K562 (cell line): ENCODE results near the gene PDF. TPM values are rescaled to one million over a fixed set of nuclear protein-coding genes. Genes with fewer than 3 reads are reported as not detected.
A peak's percentile ranks its signal among the peaks of the same experiment; 100 is the strongest.

Experiments
- ATF4 ChIP-seq: fragments of 450-650 bp; formaldehyde crosslinking; IDR thresholded peaks from 2 replicates; pipeline ENCODE4 v1.4.0; 2022; ENCODE audit warnings: mild to moderate bottlenecking, moderate library complexity
- CBX2 ChIP-seq: fragments of 200-600 bp; sonication (generic); IDR thresholded peaks from one replicate; pipeline ENCODE4 v1.6.1; 2012; ENCODE audit warnings: mild to moderate bottlenecking, low read length, inconsistent platforms; ENCODE audit not compliant: insufficient read depth, poor library complexity, severe bottlenecking
- CHD4 ChIP-seq: fragments of 200-600 bp; sonication (generic); IDR thresholded peaks from 3 replicates; pipeline ENCODE4 v1.6.1; 2012; ENCODE audit warnings: low read depth, mild to moderate bottlenecking, mixed read lengths, low read length, inconsistent platforms; ENCODE audit not compliant: insufficient read depth, insufficient replicate concordance, poor library complexity, severe bottlenecking
- CLOCK ChIP-seq: fragments of 250-450 bp; sonication (Bioruptor Pico); IDR thresholded peaks from 2 replicates; pipeline ENCODE4 v1.4.0; 2020; ENCODE audit warnings: mild to moderate bottlenecking, moderate library complexity, borderline replicate concordance
- CREB1 ChIP-seq, 2 experiments: sonication (generic) in 1 of 2; formaldehyde crosslinking in 1 of 2; IDR thresholded peaks; 2 replicates each; pipeline versions ENCODE4 v1.6.1 to v1.8.0; 2012 to 2022; ENCODE audit warnings: inconsistent platforms in 1 of 2, mild to moderate bottlenecking in 1 of 2, missing genetic modification reagents in 1 of 2, moderate library complexity in 1 of 2
- CSDE1 ChIP-seq, 2 experiments: fragments of 450-650 bp; IDR thresholded peaks; 2 replicates each; pipeline ENCODE4 v1.6.1; 2016; ENCODE audit warnings: mild to moderate bottlenecking in 1 of 2
- E2F3 ChIP-seq: fragments of 250-450 bp; sonication (Bioruptor Pico); IDR thresholded peaks from 2 replicates; pipeline ENCODE4 v1.4.0; 2020; ENCODE audit warnings: mild to moderate bottlenecking
- ETV1 ChIP-seq: fragments of 450-650 bp; conservative IDR thresholded peaks from 2 replicates; pipeline ENCODE4 v1.6.1; 2016; ENCODE audit warnings: missing genetic modification characterization, control low read depth, low read depth, missing compliant biosample characterization
- FOXP1 ChIP-seq: sonication (generic); formaldehyde crosslinking; IDR thresholded peaks from 2 replicates; pipeline ENCODE4 v1.8.0; 2022; ENCODE audit warnings: mild to moderate bottlenecking, missing genetic modification reagents
- HMGXB4 ChIP-seq: sonication (generic); formaldehyde crosslinking; IDR thresholded peaks from 2 replicates; pipeline ENCODE4 v1.8.1; 2023; ENCODE audit warnings: mild to moderate bottlenecking, missing genetic modification reagents
- MED1 ChIP-seq: sonication (generic); formaldehyde crosslinking; IDR thresholded peaks from 2 replicates; pipeline ENCODE4 v1.8.1; 2023; ENCODE audit warnings: missing genetic modification reagents, borderline replicate concordance
- NR4A1 ChIP-seq, 2 experiments: fragments of 250-450 bp in 1 of 2; fragments of 450-650 bp in 1 of 2; sonication (Bioruptor Pico) in 1 of 2; IDR thresholded peaks; 2 replicates each; pipeline versions ENCODE4 v1.4.0 to v1.6.1; 2016 to 2020; ENCODE audit warnings: mild to moderate bottlenecking in 2 of 2, missing compliant biosample characterization in 1 of 2, missing genetic modification characterization in 1 of 2, moderate library complexity in 1 of 2
- RNF2 ChIP-seq: sonication (generic); IDR thresholded peaks from 2 replicates; pipeline ENCODE4 v1.6.1; 2016
- SAFB ChIP-seq: fragments of 200-400 bp; formaldehyde crosslinking; IDR thresholded peaks from 2 replicates; pipeline ENCODE4 v1.6.1; 2017; ENCODE audit warnings: low read depth, low read length, borderline replicate concordance
- SIN3B ChIP-seq: fragments of 450-650 bp; IDR thresholded peaks from 2 replicates; pipeline ENCODE4 v1.6.1; 2017; ENCODE audit warnings: low read depth, mild to moderate bottlenecking, moderate library complexity
- SREBF1 ChIP-seq: fragments of 150-350 bp; IDR thresholded peaks from 2 replicates; pipeline ENCODE4 v1.6.1; 2014; ENCODE audit warnings: antibody characterized with exemption, low read depth, low read length, borderline replicate concordance
- WHSC1 ChIP-seq: IDR thresholded peaks from one replicate; pipeline ENCODE4 v1.6.1; 2012; ENCODE audit warnings: low read length, control low read depth, inconsistent platforms
- ZNF696 ChIP-seq: fragments of 250-450 bp; sonication (Bioruptor Pico); conservative IDR thresholded peaks from 2 replicates; pipeline ENCODE4 v1.4.0; 2020; ENCODE audit warnings: mild to moderate bottlenecking, moderate library complexity
- polyA plus RNA-seq, 8 experiments: library from polyadenylated mRNA; depleted of rRNA in 4 of 8; stranded (reverse) in 5 of 8; unstranded in 3 of 8; fragments of >200 nt; fragmentation: Nextera tagmentation in 2 of 8; fragmentation: Illumina TruSeq in 1 of 8; extraction: Ambion mirVana in 2 of 8; extraction: Trizol in 1 of 8; gene quantifications; 2 replicates each; pipeline versions ENCODE4 v1.2.1 to v1.2.3, GENCODE V29; 2011 to 2014; ENCODE audit warnings: inconsistent platforms in 1 of 8, missing spikeins in 1 of 8
- total RNA-seq, 7 experiments: library from RNA; depleted of rRNA in 6 of 7; stranded (reverse); fragments of >200 nt in 6 of 7; fragmentation: Illumina TruSeq in 2 of 7; extraction: Trizol in 2 of 7; gene quantifications; 2 replicates each; pipeline versions ENCODE4 v1.2.1 to v1.2.3, GENCODE V29; 2011 to 2021; ENCODE audit warnings: low replicate concordance in 1 of 7
- TF ChIP-seq, protein P1 (sequence below), 2 experiments: fragments of 450-650 bp; conservative IDR thresholded peaks; 2 replicates each; pipeline ENCODE4 v1.6.1; 2017; ENCODE audit warnings: mild to moderate bottlenecking in 2 of 2, moderate library complexity in 2 of 2

Gene PDF
- total and polyA plus RNA-seq, 9 of the 15 experiments (the other 6 are each of a cell fraction or from before 2014, with no cell fraction given) = 0.15 to 72.4 (median 5.6) TPM

GRCh38 chr16:69330286-69331109 is at the start of gene PDF (continued):
- no peak for TF ChIP-seq SREBF1
- TF ChIP-seq CHD4 = no peak
- no peak for TF ChIP-seq FOXP1 (CRISPR knock-in tag)
- TF ChIP-seq ZNF696 (CRISPR knock-in tag) = no peak
- 0 out of 2 replicates have a peak, but pooled peaks have one; percentile 17 for TF ChIP-seq ETV1
- TF ChIP-seq CLOCK (CRISPR knock-in tag) = no peak
- peak; percentile 72 for TF ChIP-seq E2F3 (CRISPR knock-in tag)
- TF ChIP-seq SAFB = peak; percentile 66; the same call in 1 of the 2 replicates
- no peak; the same call in 1 of the 2 replicates for TF ChIP-seq CREB1 (IDR thresholded peaks at IDR 0.05)
- peak; percentile 51; the same call in 1 of the 2 replicates for TF ChIP-seq CREB1 (CRISPR knock-in tag; IDR thresholded peaks at IDR 0.05)
- TF ChIP-seq HMGXB4 = no peak
- no peak for TF ChIP-seq WHSC1
- 0 out of 2 replicates have a peak, but pooled peaks have one; percentile 49 for TF ChIP-seq MED1 (CRISPR knock-in tag)
- peak; percentile 74 for TF ChIP-seq ATF4 (CRISPR knock-in tag)
- TF ChIP-seq CBX2 = no peak
- TF ChIP-seq NR4A1 (CRISPR knock-in tag; IDR thresholded peaks at IDR 0.05) = no peak
- TF ChIP-seq NR4A1 (tag; IDR thresholded peaks at IDR 0.05) = no peak
- TF ChIP-seq, protein P1, sequence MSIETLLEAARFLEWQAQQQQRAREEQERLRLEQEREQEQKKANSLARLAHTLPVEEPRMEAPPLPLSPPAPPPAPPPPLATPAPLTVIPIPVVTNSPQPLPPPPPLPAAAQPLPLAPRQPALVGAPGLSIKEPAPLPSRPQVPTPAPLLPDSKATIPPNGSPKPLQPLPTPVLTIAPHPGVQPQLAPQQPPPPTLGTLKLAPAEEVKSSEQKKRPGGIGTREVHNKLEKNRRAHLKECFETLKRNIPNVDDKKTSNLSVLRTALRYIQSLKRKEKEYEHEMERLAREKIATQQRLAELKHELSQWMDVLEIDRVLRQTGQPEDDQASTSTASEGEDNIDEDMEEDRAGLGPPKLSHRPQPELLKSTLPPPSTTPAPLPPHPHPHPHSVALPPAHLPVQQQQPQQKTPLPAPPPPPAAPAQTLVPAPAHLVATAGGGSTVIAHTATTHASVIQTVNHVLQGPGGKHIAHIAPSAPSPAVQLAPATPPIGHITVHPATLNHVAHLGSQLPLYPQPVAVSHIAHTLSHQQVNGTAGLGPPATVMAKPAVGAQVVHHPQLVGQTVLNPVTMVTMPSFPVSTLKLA (conservative IDR thresholded peaks at IDR 0.05) = peak; percentile 64 to 67
- peak; percentile 84; the same call in 1 of the 2 replicates for TF ChIP-seq SIN3B
- TF ChIP-seq RNF2 = 0 out of 2 replicates have a peak, but pooled peaks have one; percentile 28
- no peak; a peak in 1 of 4 replicates for TF ChIP-seq CSDE1 (IDR thresholded peaks at IDR 0.05)
